NCI-H446 (cell line): ENCODE results near the gene FLRT2.

Experiments used
- DNase-seq, 2 experiments: peaks; one replicate each; lab custom pipeline; 2025; lab: John Stamatoyannopoulos, UW

FLRT2 gene

GRCh38 chr14:85529803-85530574, at the start of gene FLRT2:
Gene FLRT2 (plus strand): TSS chr14:85530144. CDS start chr14:85621515, 91,371 bp downstream.
- DNase-seq: no peak

GRCh38 chr14:85481471-85481870, 48.5 kb upstream of the FLRT2 start:
- no peak for DNase-seq

GRCh38 chr14:85482552-85482951, 47.4 kb upstream of the FLRT2 start:
- DNase-seq: no peak

GRCh38 chr14:85483037-85483436, 46.9 kb upstream of the FLRT2 start:
- DNase-seq: no peak

- DNase-seq: no peak
These were observed 46.3 kb upstream of the FLRT2 start for GRCh38 chr14:85483652-85484051.

- no peak for DNase-seq
These were observed 42.7 kb upstream of the FLRT2 start for GRCh38 chr14:85487215-85487614.

GRCh38 chr14:85501751-85502150, 28.2 kb upstream of the FLRT2 start:
- no peak for DNase-seq

GRCh38 chr14:85508863-85509262, 21.1 kb upstream of the FLRT2 start:
- DNase-seq: no peak

- no peak for DNase-seq
These were observed 17.5 kb upstream of the FLRT2 start for GRCh38 chr14:85512451-85512850.

- no peak for DNase-seq
These were observed 15.5 kb upstream of the FLRT2 start for GRCh38 chr14:85514487-85514886.

GRCh38 chr14:85516239-85517113, 13.5 kb upstream of the FLRT2 start:
- no peak for DNase-seq

GRCh38 chr14:85517114-85517688, 12.7 kb upstream of the FLRT2 start:
- no peak for DNase-seq

GRCh38 chr14:85519661-85520305, 10.2 kb upstream of the FLRT2 start:
- DNase-seq: no peak

- DNase-seq: no peak
These were observed 9.4 kb upstream of the FLRT2 start for GRCh38 chr14:85520581-85520980.

- no peak for DNase-seq
These were observed 6.3 kb upstream of the FLRT2 start for GRCh38 chr14:85523624-85524023.

- DNase-seq: no peak
These were observed 2.9 kb upstream of the FLRT2 start for GRCh38 chr14:85527006-85527405.

- DNase-seq: no peak
These were observed 2.4 kb upstream of the FLRT2 start for GRCh38 chr14:85527445-85528035.

GRCh38 chr14:85528080-85528896, 1.7 kb upstream of the FLRT2 start:
- no peak for DNase-seq

GRCh38 chr14:85528897-85529631, 880 bp upstream of the FLRT2 start:
- DNase-seq: no peak

- no peak for DNase-seq
These were observed 682 bp downstream of the FLRT2 start for GRCh38 chr14:85530626-85531025.
